Fibroblast of skin of back (primary cell): ENCODE data around the gene BTRC.
"Not testable (repeated sequence)": the region's sequence is repeated elsewhere in the genome, so short reads cannot be mapped to it uniquely, and the experiment has no call there.

Source experiments
- DNase-seq: peaks from one replicate; pipeline ENCODE4 v3.0.0-alpha.2; 2013

The BTRC gene

DNA sequence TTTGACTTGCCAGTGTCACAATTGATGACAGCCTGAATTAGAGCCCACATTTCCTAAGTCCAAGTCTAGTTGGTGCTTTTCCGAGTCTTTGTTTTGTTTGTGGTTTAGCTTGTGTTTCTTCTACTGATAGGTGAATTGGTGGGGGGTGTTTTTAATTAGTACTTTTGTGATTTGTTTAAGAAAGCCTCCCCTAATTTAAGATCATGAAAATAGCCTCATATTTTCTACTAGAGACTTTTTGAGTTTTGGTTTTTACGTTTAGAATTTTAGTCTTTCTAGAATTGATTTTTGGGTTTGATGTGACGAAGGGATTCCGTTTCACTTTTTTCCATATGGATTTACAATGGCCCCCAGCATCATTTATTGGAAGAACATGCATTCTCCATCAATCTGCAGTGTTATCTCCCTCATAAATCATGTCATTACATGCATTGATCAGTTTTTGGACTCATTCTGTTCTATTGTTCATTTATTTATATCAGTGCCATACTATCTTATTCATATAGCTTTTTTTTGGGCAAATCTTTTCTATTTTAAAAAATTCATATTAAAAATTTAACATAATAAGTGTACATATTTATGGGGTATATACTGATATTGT is 32.8 kb downstream of the BTRC start:
- DNase-seq: no peak

DNA sequence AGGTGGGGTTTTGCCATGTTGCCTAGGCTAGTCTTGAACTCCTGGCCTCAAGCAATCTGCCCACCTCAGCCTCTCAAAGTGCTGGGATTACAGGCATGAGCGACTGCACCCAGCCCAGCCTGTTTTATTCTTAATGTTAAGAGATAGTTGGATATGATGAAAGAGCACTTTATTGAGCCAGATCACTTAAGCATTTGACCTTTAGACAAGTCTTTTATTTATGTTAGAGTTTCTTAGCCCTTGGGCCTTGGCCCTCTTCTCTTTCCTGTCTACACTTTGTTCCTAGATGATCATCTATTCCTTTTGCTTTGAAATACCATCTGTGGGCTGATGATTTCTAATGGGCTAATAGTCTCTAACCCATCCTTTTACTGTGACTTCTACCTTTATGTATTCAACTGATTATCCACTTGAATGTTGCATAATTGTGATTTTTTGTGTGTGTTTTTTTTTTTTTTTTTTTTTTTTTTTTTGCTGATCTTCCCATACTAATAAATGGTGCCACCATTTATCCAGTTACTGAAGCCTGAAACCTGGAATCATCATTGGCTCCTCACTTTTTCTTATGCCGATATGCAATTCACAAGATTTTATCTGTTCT is 34.8 kb downstream of the BTRC start:
- DNase-seq: no peak

DNA sequence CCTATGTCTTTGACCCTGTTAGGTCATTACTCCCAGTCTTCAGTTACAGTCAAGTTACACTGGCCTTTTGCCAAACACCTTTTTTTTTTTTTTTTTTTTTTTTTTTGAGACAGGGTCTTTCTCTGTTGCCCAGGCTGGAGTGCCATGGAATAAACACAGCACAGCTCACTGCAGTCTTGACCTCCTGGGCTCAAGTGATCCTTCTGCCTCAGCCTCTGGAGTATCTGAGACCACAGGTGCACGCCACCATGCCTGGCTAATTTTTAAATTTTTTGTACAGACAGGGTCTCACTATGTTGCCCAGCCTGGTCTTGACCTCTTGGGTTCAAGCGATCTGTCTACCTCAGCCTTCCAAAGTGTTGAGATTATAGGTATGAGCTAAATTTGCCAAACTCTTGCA is 35.6 kb downstream of the BTRC start:
- DNase-seq: not testable (repeated sequence)

DNA sequence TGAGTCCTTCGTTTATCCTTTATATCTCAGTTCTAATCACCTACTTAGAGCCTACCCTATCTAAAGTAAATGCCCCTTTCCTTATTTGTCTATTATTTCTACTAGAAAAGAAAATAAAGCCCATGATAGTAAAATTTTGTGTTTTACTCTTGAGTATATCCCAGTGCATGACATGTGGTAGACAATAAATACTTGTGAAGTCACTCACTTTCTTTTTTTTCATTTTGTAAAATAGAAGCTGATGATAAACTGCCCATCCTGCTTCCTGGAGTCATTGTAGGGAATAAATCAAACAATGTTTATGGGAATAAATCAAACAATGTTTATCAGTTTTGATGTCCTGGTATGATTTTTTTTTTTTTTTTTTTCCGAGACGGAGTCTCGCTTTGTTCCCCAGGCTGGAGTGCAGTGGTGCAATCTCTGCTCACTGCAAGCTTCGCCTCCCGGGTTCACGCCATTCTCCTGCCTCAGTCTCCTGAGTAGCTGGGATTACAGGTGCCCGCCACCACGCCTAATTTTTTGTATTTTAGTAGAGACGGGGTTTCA is 36.1 kb downstream of the BTRC start:
- DNase-seq: no peak

DNA sequence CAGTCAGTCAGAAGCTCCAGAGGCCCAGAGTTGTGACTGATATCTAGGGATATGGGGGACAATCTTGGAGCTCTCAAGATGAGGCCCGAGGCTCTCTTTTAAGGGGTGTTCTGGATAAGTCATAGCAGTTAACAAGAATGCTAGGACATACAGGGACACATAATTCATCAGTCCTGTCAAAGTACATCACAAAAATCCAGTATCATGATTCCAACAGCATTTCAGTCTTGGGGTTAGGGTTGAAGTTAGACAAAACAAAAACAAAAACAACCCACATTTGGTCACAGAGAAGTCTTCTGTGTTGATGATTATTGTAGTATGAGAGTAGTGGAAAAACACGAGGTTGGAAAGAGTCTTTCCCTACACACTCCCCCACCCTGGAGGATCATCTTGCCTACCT is 39.4 kb downstream of the BTRC start:
- no peak for DNase-seq

DNA sequence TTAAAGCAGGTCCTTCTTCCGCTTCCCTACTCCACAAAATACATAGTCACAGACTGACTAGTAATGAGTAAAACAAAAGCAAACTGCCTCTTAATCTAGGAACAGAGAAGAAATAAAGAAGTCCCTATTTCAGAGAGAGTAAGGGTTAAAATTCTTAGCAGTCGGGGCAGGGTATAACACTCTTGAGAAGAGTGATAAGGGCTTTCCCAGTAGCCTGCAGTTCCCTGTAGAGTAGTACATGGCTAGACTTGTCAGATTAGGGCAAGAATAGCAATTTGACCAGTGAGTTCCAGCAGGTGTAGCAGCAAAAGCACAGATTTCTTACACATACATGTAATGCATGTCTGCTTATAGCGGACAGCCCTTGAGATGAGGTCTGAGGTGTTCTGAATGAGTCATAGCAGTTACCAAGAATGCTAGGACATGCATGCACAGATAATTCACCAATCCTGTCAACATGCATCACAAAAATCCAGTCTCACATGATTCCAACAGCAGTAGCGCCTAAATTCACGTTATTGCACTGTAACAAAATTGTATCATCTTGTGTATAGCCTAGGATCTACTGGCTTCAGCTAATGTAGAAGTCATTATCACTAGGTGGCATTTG is 40.7 kb downstream of the BTRC start:
- peak; percentile 6 for DNase-seq

DNA sequence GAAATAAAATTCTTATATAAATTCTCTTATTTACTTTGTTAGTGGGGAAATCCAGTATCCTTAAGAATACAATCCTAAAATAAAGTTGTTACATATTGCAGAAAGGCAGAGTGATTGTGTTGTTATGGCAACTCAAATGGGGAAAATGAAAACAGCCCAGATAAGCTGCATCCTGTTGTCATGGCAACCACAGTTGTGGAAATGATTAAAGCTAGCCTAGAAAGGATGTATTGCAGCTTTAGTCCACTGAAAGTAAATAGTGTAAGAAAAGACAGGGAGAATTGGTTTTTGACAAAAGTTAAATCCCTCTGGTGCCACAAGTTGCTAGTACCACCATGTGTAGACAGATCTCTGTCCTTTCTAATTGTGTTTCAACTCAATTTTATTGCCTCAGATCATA is 43.2 kb downstream of the BTRC start:
- DNase-seq: peak; percentile 76

DNA sequence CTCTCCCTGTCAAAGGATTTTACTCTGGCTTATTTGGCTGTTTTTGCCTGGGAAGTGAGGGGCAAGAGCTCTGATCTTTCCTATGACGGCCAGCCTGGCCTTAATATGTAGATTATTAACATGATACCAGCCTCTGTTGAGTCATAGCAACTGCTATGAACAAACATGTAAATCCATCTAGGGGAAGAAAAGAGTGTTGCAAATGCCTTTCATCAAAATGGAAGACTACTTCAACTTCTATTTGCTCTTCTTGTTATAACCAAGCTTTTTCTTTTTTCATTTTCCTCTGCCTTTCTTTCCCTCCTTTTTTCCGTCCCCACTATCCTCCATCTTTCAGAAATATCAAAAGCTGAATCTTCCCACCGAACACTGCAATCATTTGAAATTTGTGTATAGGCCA is 46.6 kb downstream of the BTRC start:
- DNase-seq: no peak

DNA sequence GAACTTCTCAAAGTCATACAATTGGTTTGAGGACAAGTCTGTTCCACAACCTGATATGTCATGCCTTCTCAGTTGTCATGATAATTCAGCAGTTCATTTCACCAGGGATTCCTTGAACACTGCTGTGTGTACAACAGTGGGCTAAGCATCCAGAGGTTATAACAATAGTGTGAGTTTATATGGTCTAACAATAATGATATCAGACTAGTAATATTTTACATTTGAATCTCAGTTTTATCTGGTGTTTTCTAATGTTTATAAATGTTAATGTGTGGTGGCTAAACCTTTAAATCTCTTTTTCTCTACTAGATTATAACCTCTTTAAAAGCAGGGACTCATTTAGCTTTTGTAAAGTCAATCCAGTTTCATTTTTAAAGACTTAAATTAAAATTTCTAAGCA is 48.7 kb downstream of the BTRC start:
- DNase-seq: no peak

DNA sequence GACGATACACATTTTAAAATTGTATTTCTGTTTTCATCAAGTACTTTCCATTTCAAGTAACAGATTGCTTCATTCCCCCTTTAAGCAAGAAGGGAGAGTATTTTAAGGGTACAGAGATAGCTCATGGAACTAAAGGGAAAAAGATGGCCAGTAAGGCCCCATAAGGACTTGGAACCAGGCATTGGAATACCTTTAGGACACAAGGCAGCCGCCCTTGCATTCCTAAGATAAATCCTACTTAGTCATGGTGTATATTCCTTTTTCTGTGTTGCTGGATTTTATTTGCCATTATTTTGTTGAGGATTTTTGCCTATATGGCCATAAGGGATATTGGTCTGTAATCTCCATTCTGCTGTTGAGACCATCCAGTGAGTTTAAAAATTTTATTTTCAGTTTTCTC is 49.2 kb downstream of the BTRC start:
- no peak for DNase-seq

DNA sequence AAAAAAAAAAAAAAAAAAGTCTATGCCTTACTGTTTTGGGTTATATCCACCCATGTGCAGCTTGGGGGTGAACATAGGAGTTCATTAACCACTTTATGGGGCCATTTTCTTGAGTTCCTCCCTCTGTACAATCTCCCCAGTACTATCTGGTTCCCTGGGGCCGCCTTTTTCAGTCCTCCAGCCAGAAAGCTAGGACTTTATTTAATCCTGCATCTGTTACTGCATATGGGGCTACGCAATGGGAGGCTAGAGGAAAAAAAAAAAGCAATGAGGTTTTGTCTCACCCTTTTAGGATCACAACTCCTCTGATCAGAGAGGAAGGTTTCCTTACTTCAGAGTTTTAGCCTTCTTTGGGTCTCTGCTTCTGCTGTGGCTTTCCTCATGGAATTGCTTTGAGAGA is 51.0 kb downstream of the BTRC start:
- no peak for DNase-seq

DNA sequence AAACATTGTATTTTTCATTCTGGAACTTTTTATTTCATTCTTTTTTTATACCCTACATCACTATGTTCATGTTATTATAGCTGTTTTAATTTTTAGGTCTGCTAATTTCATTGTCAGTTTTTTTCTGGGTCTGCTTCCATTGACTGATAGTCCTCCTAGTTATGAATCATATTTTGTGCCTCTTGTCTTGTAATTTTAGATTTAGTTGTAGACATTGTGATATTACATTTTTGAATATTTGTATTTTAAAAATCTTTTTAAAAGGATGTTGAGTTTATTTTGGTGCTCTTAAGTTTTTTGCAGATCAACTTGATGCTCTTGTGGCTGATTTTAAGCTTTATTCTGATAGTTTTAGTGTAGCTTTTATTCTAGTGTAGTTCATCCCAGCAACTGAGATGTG is 57.6 kb downstream of the BTRC start:
- DNase-seq: no peak

DNA sequence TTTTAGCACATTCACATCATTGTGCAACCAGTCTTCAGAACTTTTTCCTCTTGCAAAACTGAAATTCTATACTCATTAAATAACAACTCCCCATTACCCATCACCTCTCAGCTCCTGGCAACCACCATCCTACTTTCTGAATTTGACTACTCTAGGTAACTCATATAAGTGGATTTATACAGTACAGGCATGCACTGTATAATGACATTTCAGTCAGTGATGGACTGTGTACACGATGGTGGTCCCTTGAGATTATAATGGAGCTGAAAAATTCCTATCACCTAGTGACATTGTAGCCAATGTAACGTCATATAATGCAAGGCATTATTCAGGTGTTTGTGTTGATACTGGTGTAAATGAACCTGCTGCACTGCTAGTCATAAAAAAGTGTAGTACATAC is 60.1 kb downstream of the BTRC start:
- no peak for DNase-seq

DNA sequence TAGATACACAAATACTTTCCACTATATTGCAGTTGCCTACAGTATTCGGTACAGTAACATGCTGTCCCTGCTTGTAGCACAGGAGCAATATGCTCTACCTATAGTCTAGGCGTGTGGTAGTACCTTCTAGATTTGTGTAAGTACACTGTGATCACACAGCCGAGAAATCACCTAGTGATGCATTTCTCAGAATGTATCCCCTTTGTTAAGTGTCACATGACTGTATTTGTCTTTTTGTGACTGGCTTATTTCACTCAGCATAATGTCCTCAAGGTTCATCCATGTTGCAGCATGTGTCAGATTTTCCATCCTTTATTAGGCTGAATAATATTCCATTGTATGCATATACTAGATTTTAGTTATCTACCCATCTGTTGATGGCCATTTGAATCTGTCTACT is 61.9 kb downstream of the BTRC start:
- DNase-seq: no peak

DNA sequence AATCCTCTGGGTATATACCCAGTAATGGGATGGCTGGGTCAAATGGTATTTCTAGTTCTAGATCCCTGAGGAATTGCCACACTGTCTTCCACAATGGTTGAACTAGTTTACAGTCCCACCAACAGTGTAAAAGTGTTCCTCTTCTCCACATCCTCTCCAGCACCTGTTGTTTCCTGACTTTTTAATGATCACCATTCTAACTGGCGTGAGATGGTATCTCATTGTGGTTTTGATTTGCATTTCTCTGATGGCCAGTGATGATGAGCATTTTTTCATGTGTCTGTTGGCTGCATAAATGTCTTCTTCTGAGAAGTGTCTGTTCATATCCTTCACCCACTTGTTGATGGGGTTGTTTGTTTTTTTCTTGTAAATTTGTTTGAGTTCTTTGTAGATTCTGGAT is 68.0 kb downstream of the BTRC start:
- not testable (repeated sequence) for DNase-seq

DNA sequence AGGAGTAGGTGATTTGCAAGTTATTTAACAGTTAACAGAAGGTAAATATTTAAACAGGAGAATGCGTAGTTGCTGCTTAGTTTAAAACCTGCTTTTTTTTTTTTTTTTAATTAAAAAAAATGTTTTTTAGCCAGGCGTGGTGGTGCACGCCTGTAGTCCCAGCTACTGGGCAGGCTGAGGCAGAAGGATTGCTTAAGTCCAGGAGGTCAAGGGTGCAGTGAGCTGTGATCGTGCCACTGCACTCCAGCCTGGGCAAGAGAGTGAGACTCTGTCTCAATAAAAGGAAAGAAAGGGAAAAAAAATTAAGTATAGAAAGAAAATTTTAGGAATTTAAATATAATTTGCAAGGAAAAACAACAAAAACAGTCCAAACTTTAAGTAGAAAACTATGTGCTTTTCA is 71.6 kb downstream of the BTRC start:
- DNase-seq: no peak

DNA sequence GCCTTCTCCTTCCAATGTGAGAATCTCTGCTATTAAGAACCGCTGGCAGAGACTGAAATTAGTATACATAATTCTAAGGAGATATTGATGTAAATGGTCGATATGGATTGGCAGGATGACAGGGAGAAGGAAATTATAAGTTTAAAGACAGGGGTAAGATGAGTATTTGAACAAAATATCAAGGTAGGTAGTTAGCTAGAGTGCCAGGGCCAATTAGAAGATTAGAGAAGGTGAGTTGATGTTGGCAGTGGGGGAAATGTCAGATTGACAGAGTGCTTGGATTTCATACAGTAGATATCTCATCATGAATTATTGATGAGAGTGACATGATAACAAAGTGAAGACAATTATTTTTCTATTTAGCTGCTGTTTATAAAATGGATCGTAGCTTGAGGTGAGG is 74.1 kb downstream of the BTRC start:
- no peak for DNase-seq

DNA sequence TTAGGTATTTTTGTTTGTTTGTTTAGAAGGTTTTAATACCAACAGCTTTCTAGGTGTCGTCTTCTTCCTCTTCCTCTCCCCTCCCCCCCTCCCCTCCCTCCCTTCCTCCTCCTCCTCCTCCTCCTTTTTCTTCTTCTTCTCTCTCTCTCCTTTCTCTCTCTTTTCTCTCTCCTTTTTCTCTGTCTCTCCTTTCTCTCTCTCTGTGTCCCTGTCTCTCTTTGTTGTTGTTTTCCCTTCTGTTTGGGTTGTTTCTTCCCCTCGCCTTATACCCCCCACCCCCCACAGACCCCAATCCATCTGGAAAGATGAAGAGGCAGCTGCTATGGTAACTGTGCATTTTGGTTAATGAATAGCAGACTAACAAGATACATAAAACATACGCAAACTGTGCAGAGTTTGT is 75.5 kb downstream of the BTRC start:
- no peak for DNase-seq

DNA sequence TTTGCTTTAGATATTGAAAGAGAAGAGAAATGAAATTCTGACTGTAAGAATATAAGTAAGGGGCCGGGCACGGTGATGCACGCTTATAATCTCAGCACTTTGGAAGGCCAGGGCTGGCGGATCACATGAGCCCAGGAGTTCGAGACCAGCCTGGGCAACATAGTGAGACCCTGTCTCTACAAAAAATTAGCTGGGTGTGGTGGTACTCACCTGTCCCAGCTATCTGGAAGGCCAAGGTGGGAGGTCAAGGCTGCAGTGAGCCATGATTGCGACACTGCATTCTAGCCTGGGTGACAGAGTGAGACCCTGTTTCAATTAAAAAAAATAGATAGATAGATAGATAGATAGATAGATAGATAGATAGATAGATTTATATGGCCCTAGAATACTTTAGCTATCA is 82.3 kb downstream of the BTRC start:
- no peak for DNase-seq

DNA sequence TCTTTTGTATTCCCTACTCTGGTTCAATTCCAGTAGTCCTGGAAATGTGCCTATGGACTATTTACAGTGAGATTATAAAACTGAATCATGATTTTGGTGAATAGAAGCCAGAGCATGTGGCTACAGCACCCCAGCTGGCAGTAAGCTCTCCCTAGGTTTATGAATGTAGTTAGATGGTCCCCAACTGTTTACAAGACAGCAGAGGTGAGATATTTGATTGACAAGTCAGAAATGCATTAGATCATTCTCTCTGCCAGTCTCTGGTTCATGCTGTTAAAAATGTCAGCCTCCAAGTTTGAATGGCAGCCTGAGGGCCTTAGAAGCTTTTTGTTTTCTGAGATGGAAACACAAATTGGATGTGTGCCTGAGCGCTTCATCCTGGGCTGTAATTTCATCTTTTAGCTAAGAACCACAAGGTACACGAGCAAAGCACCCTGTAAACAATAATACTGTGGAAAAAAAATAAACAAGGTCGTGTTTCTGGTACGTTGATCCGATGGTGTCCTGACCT is 85.0 kb downstream of the BTRC start:
- no peak for DNase-seq

DNA sequence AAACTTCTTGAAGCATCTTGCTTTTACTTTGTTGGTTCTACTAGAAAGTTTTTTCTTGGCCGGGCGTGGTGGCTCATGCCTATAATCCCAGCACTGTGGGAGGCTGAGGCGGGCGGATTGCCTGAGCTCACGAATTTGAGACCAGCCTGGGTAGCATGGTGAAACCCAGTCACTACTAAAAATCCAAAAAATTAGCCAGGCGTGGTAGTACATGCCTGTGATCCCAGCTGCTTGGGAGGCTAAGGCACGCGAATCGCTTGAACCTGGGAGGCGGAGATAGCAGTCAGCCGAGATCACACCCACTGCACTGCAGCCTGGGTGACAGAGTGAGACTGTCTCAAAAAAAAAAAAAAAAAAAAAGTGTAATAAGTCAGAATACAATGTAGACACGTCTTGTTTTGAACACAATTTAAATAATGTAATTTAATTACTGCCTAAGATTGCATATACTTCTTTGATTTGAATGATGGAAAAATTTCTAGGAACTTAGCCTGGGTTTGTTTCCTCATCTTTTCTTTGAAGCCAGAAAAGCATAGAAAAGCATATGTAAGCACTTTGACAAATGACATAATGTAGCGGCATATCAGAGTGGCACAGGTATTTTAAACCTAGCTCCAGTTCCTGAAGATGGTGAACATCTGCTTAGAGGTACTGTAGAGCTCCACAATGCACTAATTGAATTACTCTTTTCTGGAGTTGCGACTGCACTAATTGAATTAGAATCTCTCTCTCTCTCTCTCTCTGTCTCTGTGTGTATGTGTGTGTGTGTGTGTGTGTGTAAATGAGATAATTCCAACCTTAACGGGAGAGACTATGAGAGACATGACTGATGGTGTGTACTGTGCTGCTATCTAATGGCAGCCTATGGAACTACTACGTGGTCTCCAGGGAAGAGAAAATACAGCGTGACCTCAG is 87.8 kb downstream of the BTRC start:
- peak; percentile 76 for DNase-seq

DNA sequence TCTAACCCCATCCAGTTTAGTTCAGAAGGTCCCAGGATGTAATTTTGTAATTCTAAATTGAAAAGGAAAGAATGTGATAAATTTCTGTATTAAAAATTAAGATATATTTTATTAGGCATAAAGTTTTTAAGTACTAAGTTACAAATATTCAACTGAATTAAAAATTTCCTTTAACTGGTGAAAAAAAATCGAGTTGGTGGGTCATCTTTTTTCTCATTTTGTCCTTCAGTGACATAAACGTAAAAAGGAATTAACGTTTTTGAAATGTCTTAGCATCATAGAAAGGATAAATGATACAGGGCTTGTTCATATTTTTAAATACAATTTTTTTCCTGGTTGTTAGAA is 88.5 kb downstream of the BTRC start:
- no peak for DNase-seq
